HepG2 (cell line): Measurements from ENCODE around the gene KCNMA1. TPM values are rescaled to one million over a fixed set of nuclear protein-coding genes. Genes with fewer than 3 reads are reported as not detected.

Experiments
- NR3C1 ChIP-seq: sonication (generic); formaldehyde crosslinking; IDR thresholded peaks from 2 replicates; pipeline ENCODE4 v1.4.0; 2020; ENCODE audit warnings: missing genetic modification reagents
- ZNF550 ChIP-seq: sonication (generic); formaldehyde crosslinking; IDR thresholded peaks from 2 replicates; pipeline ENCODE4 v1.4.0; 2020; ENCODE audit warnings: mild to moderate bottlenecking, missing genetic modification reagents, borderline replicate concordance
- ZNF737 ChIP-seq: sonication (generic); formaldehyde crosslinking; IDR thresholded peaks from 2 replicates; pipeline ENCODE4 v1.5.0; 2020; ENCODE audit warnings: missing genetic modification reagents, mild to moderate bottlenecking, borderline replicate concordance
- ZNF790 ChIP-seq: sonication (generic); formaldehyde crosslinking; IDR thresholded peaks from 2 replicates; pipeline ENCODE4 v1.8.0; 2022; ENCODE audit warnings: missing genetic modification reagents, mild to moderate bottlenecking, borderline replicate concordance
- polyA plus RNA-seq, 8 experiments: library from polyadenylated mRNA; depleted of rRNA in 3 of 8; stranded (reverse) in 7 of 8; unstranded in 1 of 8; fragments of >200 nt; fragmentation: Illumina TruSeq in 4 of 8; extraction: Trizol in 4 of 8; gene quantifications; 2 replicates each; pipeline versions ENCODE4 v1.2.1 to v1.2.3, GENCODE V29; 2011 to 2016; ENCODE audit warnings: low read depth in 4 of 8, missing spikeins in 1 of 8, mixed read lengths in 1 of 8; ENCODE audit not compliant: insufficient read depth in 1 of 8
- total RNA-seq, 5 experiments: library from RNA; depleted of rRNA; stranded (reverse); fragments of >200 nt; fragmentation: Illumina TruSeq; extraction: Trizol; gene quantifications; 2 replicates each; pipeline ENCODE4 v1.2.3, GENCODE V29; 2016; ENCODE audit warnings: low read depth in 1 of 5
- TF ChIP-seq, protein P1 (sequence below): sonication (generic); formaldehyde crosslinking; IDR thresholded peaks from 2 replicates; pipeline ENCODE4 v1.8.0; 2022; ENCODE audit warnings: missing genetic modification reagents, mild to moderate bottlenecking, borderline replicate concordance
- TF ChIP-seq, protein P2 (sequence below): sonication (generic); formaldehyde crosslinking; IDR thresholded peaks from 2 replicates; pipeline ENCODE4 v1.5.0; 2020; ENCODE audit warnings: mild to moderate bottlenecking, missing genetic modification reagents, borderline replicate concordance

Gene KCNMA1
- total and polyA plus RNA-seq, 2 of the 13 experiments (the other 11 are each of a cell fraction or from before 2014, with no cell fraction given): 0.02 TPM; not detected in 1

GRCh38 chr10:77310288-77310840 is 327.2 kb downstream of the KCNMA1 start (continued):
- TF ChIP-seq, protein P1, sequence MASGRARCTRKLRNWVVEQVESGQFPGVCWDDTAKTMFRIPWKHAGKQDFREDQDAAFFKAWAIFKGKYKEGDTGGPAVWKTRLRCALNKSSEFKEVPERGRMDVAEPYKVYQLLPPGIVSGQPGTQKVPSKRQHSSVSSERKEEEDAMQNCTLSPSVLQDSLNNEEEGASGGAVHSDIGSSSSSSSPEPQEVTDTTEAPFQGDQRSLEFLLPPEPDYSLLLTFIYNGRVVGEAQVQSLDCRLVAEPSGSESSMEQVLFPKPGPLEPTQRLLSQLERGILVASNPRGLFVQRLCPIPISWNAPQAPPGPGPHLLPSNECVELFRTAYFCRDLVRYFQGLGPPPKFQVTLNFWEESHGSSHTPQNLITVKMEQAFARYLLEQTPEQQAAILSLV (CRISPR knock-in tag): no peak
- no peak for TF ChIP-seq ZNF737
- TF ChIP-seq ZNF790: no peak
- TF ChIP-seq, protein P2, sequence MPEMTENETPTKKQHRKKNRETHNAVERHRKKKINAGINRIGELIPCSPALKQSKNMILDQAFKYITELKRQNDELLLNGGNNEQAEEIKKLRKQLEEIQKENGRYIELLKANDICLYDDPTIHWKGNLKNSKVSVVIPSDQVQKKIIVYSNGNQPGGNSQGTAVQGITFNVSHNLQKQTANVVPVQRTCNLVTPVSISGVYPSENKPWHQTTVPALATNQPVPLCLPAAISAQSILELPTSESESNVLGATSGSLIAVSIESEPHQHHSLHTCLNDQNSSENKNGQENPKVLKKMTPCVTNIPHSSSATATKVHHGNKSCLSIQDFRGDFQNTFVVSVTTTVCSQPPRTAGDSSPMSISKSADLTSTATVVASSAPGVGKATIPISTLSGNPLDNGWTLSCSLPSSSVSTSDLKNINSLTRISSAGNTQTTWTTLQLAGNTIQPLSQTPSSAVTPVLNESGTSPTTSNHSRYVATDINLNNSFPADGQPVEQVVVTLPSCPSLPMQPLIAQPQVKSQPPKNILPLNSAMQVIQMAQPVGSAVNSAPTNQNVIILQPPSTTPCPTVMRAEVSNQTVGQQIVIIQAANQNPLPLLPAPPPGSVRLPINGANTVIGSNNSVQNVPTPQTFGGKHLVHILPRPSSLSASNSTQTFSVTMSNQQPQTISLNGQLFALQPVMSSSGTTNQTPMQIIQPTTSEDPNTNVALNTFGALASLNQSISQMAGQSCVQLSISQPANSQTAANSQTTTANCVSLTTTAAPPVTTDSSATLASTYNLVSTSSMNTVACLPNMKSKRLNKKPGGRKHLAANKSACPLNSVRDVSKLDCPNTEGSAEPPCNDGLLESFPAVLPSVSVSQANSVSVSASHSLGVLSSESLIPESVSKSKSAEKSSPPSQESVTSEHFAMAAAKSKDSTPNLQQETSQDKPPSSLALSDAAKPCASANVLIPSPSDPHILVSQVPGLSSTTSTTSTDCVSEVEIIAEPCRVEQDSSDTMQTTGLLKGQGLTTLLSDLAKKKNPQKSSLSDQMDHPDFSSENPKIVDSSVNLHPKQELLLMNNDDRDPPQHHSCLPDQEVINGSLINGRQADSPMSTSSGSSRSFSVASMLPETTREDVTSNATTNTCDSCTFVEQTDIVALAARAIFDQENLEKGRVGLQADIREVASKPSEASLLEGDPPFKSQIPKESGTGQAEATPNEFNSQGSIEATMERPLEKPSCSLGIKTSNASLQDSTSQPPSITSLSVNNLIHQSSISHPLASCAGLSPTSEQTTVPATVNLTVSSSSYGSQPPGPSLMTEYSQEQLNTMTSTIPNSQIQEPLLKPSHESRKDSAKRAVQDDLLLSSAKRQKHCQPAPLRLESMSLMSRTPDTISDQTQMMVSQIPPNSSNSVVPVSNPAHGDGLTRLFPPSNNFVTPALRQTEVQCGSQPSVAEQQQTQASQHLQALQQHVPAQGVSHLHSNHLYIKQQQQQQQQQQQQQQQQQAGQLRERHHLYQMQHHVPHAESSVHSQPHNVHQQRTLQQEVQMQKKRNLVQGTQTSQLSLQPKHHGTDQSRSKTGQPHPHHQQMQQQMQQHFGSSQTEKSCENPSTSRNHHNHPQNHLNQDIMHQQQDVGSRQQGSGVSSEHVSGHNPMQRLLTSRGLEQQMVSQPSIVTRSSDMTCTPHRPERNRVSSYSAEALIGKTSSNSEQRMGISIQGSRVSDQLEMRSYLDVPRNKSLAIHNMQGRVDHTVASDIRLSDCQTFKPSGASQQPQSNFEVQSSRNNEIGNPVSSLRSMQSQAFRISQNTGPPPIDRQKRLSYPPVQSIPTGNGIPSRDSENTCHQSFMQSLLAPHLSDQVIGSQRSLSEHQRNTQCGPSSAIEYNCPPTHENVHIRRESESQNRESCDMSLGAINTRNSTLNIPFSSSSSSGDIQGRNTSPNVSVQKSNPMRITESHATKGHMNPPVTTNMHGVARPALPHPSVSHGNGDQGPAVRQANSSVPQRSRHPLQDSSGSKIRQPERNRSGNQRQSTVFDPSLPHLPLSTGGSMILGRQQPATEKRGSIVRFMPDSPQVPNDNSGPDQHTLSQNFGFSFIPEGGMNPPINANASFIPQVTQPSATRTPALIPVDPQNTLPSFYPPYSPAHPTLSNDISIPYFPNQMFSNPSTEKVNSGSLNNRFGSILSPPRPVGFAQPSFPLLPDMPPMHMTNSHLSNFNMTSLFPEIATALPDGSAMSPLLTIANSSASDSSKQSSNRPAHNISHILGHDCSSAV: no peak
- TF ChIP-seq ZNF550: no peak
- no peak for TF ChIP-seq NR3C1 (CRISPR knock-in tag)
